Psoas muscle (tissue), 8 donors: ENCODE measurements around the gene CUEDC2. TPM values are rescaled to one million over a fixed set of nuclear protein-coding genes. Genes with fewer than 3 reads are reported as not detected.
A peak's percentile ranks its signal among the peaks of the same experiment; 100 is the strongest.

Experiments
- ATAC-seq, 4 donors: fragments of 200-7000 bp; cut with Tn5 transposase; one replicate each; pipeline ENCODE4 v1.9.1; 2020; ENCODE audit warnings: moderate library complexity in 3 of 4, mild to moderate bottlenecking in 2 of 4
- DNase-seq, 2 donors: peaks; one replicate each; pipeline ENCODE4 v3.0.0-alpha.2; 2020
- H3K27ac ChIP-seq: fragments of 200-600 bp; one replicate; pipeline ENCODE4 v1.8.0; 2022
- H3K27me3 ChIP-seq, 3 donors: fragments of 200-600 bp in 1 of 3; one replicate each; pipeline versions ENCODE4 v1.6.1 to v1.8.0; 2013 to 2022; ENCODE audit warnings: low read length in 2 of 3, mild to moderate bottlenecking in 2 of 3, moderate library complexity in 1 of 3; ENCODE audit not compliant: insufficient read depth in 3 of 3
- H3K36me3 ChIP-seq, 2 donors: fragments of 200-600 bp in 1 of 2; one replicate each; pipeline versions ENCODE4 v1.6.1 to v1.8.0; 2013 to 2022; ENCODE audit warnings: low read depth in 1 of 2, mild to moderate bottlenecking in 1 of 2, moderate library complexity in 1 of 2; ENCODE audit not compliant: insufficient read depth in 1 of 2
- H3K4me1 ChIP-seq: fragments of 200-600 bp; one replicate; pipeline ENCODE4 v1.8.0; 2022
- H3K4me3 ChIP-seq: fragments of 200-600 bp; one replicate; pipeline ENCODE4 v1.8.0; 2022; ENCODE audit warnings: mild to moderate bottlenecking
- H3K9me3 ChIP-seq: fragments of 200-600 bp; one replicate; pipeline ENCODE4 v1.8.0; 2022
- CTCF ChIP-seq: fragments of 200-600 bp; IDR thresholded peaks from one replicate; pipeline ENCODE4 v1.8.0; 2022; ENCODE audit warnings: antibody characterized with exemption
- WGBS, 3 donors: extraction: QIAGEN DNeasy Blood & Tissue Kit; methylation state at CpG; one replicate each; pipeline versions ENCODE4 v1.1.6 to v1.1.7; 2013; 5-methylcytosine and 5-hydroxymethylcytosine counted together
- intact Hi-C, 2 donors: fragments of 100-400 bp; cut with DNase I; formaldehyde crosslinking; loops; one replicate each; pipeline versions ENCODE4 v1.11.0 to v1.14.2; 2022
- polyA plus RNA-seq, 3 donors: library from polyadenylated mRNA; stranded (reverse); fragments of 200-250 nt; gene quantifications; one replicate each; pipeline ENCODE4 v1.2.3, GENCODE V29; 2013
- total RNA-seq, 4 donors: library from RNA; stranded (reverse); fragmentation: NEBNext Ultra II Directional in 2 of 4; extraction: Animal tissue kit (Norgen Biotek cat#: 25700) in 2 of 4; gene quantifications; one replicate each; pipeline versions ENCODE4 v1.2.1 to v1.2.4, GENCODE V29; 2021 to 2023
- donor health status: healthy with polysubstance abuse.
- donor health status: DM: no; HTN: no; CAD: no; lungs with moderate emphysema.
- donor health status: Bipolar disorder and iron deficiency.
- donor health status: healthy.
- donor health status: DM: yes; HTN: yes; CAD: no.
- donor health status: DM: no; HTN: no; CAD: no.
- donor health status: DM: no; HTN: no; CAD: no.
- donor health status: DM: yes; HTN: yes; CAD: no.

CUEDC2 gene
- total and polyA plus RNA-seq, 7 donors: 53.3 to 103 (median 77.2) TPM

GRCh38 chr10:102449321-102450123 is 17.1 kb upstream of the CUEDC2 start:
- peak; percentile 52 to 73 for DNase-seq
- H3K27ac ChIP-seq: peak overlapping the region; percentile 87
- H3K27me3 ChIP-seq: no peaks in the 10 kb centered on the region
- no peaks in the 10 kb centered on the region for H3K9me3 ChIP-seq
- no peak for TF ChIP-seq CTCF
- H3K4me1 ChIP-seq: peaks cover 30% of the 10 kb centered on the region
- no peaks in the 10 kb centered on the region for H3K36me3 ChIP-seq
- intact Hi-C loops: no loop called here
- ATAC-seq: peak; percentile 22 to 34 (median 26)
- WGBS, 3 donors: 18 to 21% (median 20%) methylated on average over 25 to 30 of the region's 30 CpGs
- peak overlapping the region; percentile 78 for H3K4me3 ChIP-seq

- no peak overlapping the region for H3K27ac ChIP-seq
- no peak for TF ChIP-seq CTCF
- peaks cover under 1% of the 10 kb centered on the region for H3K4me1 ChIP-seq
- DNase-seq: no peak
- no peaks in the 10 kb centered on the region for H3K36me3 ChIP-seq
- no peak for ATAC-seq
- intact Hi-C loops: loop anchor here in 1 of 2 donors (1.0 kb wide), 1 partner anchor 11 kb away; no protein-coding TSS in a partner anchor
- 70 to 80% (median 71%) methylated on average over 2 of the region's 2 CpGs for WGBS, 3 donors
- no peak overlapping the region for H3K4me3 ChIP-seq
- no peaks in the 10 kb centered on the region for H3K27me3 ChIP-seq
- H3K9me3 ChIP-seq: no peaks in the 10 kb centered on the region
Measured at GRCh38 chr10:102444851-102445250, 12.5 kb upstream of the CUEDC2 start.

- Histone ChIP-seq H3K4me3 (no peak overlapping the region), H3K27ac (no peak overlapping the region), H3K36me3 (no peaks in the 10 kb centered on the region), H3K27me3 (peaks cover 0 to 16% (median 3%) of the 10 kb centered on the region in 3 donors), H3K9me3 (no peaks in the 10 kb centered on the region), H3K4me1 (no peaks in the 10 kb centered on the region)
- DNase-seq (no peak), ATAC-seq (no peak)
- intact Hi-C loops: no loop called here
- 80 to 89% (median 87%) methylated on average over 1 of the region's 1 CpG for WGBS, 3 donors
- no peak for TF ChIP-seq CTCF
Measured at GRCh38 chr10:102438374-102438773, 6.0 kb upstream of the CUEDC2 start.

GRCh38 chr10:102437515-102437914 is 5.1 kb upstream of the CUEDC2 start:
- peak in 1 of 2 donors; percentile 1 for DNase-seq
- H3K9me3 ChIP-seq: no peaks in the 10 kb centered on the region
- intact Hi-C loops: no loop called here
- no peak overlapping the region for H3K4me3 ChIP-seq
- no peak for TF ChIP-seq CTCF
- ATAC-seq: no peak
- no peak overlapping the region for H3K27ac ChIP-seq
- 89 to 92% (median 91%) methylated on average over 3 of the region's 3 CpGs for WGBS, 3 donors
- peaks cover 0 to 16% (median 3%) of the 10 kb centered on the region in 3 donors for H3K27me3 ChIP-seq
- H3K36me3 ChIP-seq: no peaks in the 10 kb centered on the region
- no peaks in the 10 kb centered on the region for H3K4me1 ChIP-seq
